GM12878 (cell line): ENCODE data around the gene SORCS1. TPM values are rescaled to one million over a fixed set of nuclear protein-coding genes. Genes with fewer than 3 reads are reported as not detected.

Experiments
- MLLT1 ChIP-seq: fragments of 450-650 bp; IDR thresholded peaks from 2 replicates; pipeline ENCODE4 v1.6.1; 2016; ENCODE audit warnings: mild to moderate bottlenecking
- POLR2A ChIP-seq: IDR thresholded peaks from 2 replicates; pipeline ENCODE4 v1.6.1; 2011; ENCODE audit warnings: low read depth, mild to moderate bottlenecking, low read length
- RELB ChIP-seq: fragments of 450-650 bp; IDR thresholded peaks from 2 replicates; pipeline ENCODE4 v1.6.1; 2017; ENCODE audit warnings: low read depth, mild to moderate bottlenecking, moderate library complexity
- ZBED1 ChIP-seq: IDR thresholded peaks from 2 replicates; pipeline ENCODE4 v1.6.1; 2016; ENCODE audit warnings: borderline replicate concordance
- ZBTB11 ChIP-seq: fragments of 450-650 bp; formaldehyde crosslinking; IDR thresholded peaks from 2 replicates; pipeline ENCODE4 v1.5.0; 2022; ENCODE audit warnings: mild to moderate bottlenecking, missing genetic modification characterization
- polyA plus RNA-seq, 11 experiments: library from polyadenylated mRNA; depleted of rRNA in 4 of 11; unstranded in 6 of 11; stranded (reverse) in 5 of 11; fragments of >200 nt; fragmentation: Nextera tagmentation in 4 of 11; fragmentation: Illumina TruSeq in 1 of 11; extraction: Ambion mirVana in 4 of 11; extraction: Trizol in 1 of 11; gene quantifications; 1 replicate in 1 of 11; 2 replicates in 10 of 11; pipeline versions ENCODE4 v1.2.1 to v1.2.3, GENCODE V29; 2011 to 2016; ENCODE audit warnings: inconsistent platforms in 2 of 11, missing spikeins in 2 of 11, low read depth in 1 of 11
- total RNA-seq, 4 experiments: library from RNA; depleted of rRNA in 3 of 4; stranded (reverse); fragments of >200 nt in 3 of 4; fragmentation: Illumina TruSeq in 1 of 4; extraction: Trizol in 1 of 4; gene quantifications; 2 replicates each; pipeline versions ENCODE4 v1.2.1 to v1.2.3, GENCODE V29; 2013 to 2021

Gene SORCS1
- total and polyA plus RNA-seq, 10 of the 15 experiments (the other 5 are each of a cell fraction or from before 2014, with no cell fraction given): 0.02 to 9.6 (median 0.06) TPM; not detected in 3

- TF ChIP-seq MLLT1 (no peak), POLR2A (no peak), ZBTB11 (no peak), ZBED1 (no peak), RELB (no peak)
Observed at GRCh38 chr10:106941297-106942034, 223.0 kb downstream of the SORCS1 start (continued).
